ENCODE data around the gene ATP10D.

- TF ChIP-seq CTCF (IDR thresholded peaks at IDR 0.05) = no peak
- no peak for TF ChIP-seq POLR2A (IDR thresholded peaks at IDR 0.05)
Measured at GRCh38 chr4:47533689-47534347, 48.7 kb downstream of the ATP10D start.

All from testis (tissue), 2 donors.